ENCODE data around the gene SUPT5H. TPM values are rescaled to one million over a fixed set of nuclear protein-coding genes. Genes with fewer than 3 reads are reported as not detected.

The SUPT5H gene
- total and polyA plus RNA-seq, 2 of the 13 experiments (the other 11 are each of a cell fraction or from before 2014, with no cell fraction given) = 48.2 to 51.7 TPM

DNA sequence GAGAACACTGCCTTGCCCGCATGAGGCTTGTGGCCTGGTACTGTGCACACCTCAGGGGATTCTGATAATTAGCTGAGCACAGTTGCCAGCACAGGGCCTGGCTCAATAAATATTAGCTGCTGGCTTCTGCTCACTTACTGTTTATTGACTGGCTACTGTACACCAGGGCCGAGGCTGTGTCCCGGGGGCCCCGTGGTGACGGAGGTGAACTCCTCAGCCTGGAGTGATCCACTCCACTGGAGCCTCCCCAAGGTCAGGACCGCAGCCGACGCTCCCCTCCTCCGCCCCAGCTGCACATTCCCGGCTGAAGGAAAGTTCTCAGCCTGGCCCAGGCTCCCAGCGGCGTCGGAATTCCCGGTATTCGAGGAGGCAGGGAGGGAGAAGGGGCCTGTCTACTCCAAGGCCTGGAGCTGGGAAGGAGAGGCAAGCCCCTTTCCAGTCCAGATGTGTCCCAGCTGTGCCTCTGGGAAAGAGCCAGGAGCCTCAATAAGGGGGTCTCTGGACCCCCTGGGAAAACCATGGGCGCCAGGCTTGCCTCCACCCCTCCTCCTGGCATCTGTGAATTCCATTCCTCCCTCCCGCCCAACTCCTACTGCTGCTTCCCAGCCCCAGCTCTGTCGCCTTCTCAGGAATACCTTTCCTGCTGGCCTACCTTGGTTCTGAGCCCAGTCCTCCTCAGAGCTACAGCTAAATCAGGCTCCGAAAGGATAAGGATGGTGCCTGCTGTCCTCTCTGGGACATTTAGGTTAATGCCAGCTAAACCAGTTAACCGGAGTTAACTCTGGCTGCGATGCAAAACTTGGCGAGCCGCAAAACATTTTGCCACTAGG is 16.9 kb upstream of the SUPT5H start (continued):
- no peak for TF ChIP-seq MYPOP (CRISPR knock-in tag; IDR thresholded peaks at IDR 0.05)
- no peak for TF ChIP-seq FOXC1 (CRISPR knock-in tag; IDR thresholded peaks at IDR 0.05; ENCODE audit: borderline replicate concordance)
- TF ChIP-seq ZEB1 (IDR thresholded peaks at IDR 0.05; ENCODE audit: insufficient replicate concordance, low read depth) = no peak
- TF ChIP-seq, protein P1, sequence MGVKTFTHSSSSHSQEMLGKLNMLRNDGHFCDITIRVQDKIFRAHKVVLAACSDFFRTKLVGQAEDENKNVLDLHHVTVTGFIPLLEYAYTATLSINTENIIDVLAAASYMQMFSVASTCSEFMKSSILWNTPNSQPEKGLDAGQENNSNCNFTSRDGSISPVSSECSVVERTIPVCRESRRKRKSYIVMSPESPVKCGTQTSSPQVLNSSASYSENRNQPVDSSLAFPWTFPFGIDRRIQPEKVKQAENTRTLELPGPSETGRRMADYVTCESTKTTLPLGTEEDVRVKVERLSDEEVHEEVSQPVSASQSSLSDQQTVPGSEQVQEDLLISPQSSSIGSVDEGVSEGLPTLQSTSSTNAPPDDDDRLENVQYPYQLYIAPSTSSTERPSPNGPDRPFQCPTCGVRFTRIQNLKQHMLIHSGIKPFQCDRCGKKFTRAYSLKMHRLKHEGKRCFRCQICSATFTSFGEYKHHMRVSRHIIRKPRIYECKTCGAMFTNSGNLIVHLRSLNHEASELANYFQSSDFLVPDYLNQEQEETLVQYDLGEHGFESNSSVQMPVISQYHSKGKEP (CRISPR knock-in tag; IDR thresholded peaks at IDR 0.05) = no peak
- no peak for TF ChIP-seq ZNF556 (CRISPR knock-in tag; IDR thresholded peaks at IDR 0.05; ENCODE audit: borderline replicate concordance)
- no peak for TF ChIP-seq RNF2 (conservative IDR thresholded peaks at IDR 0.05; ENCODE audit: low read depth)
- TF ChIP-seq FOXK1 (CRISPR knock-in tag; IDR thresholded peaks at IDR 0.05; ENCODE audit: borderline replicate concordance, low read depth) = no peak
- TF ChIP-seq IKZF4 (CRISPR knock-in tag; IDR thresholded peaks at IDR 0.05; ENCODE audit: borderline replicate concordance, low read depth, not compliant biosample characterization) = no peak
- no peak for TF ChIP-seq POLR2AphosphoS5 (IDR thresholded peaks at IDR 0.05; ENCODE audit: low read depth, low read length)
- TF ChIP-seq, protein P2, sequence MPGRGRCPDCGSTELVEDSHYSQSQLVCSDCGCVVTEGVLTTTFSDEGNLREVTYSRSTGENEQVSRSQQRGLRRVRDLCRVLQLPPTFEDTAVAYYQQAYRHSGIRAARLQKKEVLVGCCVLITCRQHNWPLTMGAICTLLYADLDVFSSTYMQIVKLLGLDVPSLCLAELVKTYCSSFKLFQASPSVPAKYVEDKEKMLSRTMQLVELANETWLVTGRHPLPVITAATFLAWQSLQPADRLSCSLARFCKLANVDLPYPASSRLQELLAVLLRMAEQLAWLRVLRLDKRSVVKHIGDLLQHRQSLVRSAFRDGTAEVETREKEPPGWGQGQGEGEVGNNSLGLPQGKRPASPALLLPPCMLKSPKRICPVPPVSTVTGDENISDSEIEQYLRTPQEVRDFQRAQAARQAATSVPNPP (CRISPR knock-in tag; IDR thresholded peaks at IDR 0.05) = no peak
- TF ChIP-seq SP1 (IDR thresholded peaks at IDR 0.05) = no peak
- no peak for TF ChIP-seq SP1 (CRISPR knock-in tag; IDR thresholded peaks at IDR 0.05)
- TF ChIP-seq, protein P3, sequence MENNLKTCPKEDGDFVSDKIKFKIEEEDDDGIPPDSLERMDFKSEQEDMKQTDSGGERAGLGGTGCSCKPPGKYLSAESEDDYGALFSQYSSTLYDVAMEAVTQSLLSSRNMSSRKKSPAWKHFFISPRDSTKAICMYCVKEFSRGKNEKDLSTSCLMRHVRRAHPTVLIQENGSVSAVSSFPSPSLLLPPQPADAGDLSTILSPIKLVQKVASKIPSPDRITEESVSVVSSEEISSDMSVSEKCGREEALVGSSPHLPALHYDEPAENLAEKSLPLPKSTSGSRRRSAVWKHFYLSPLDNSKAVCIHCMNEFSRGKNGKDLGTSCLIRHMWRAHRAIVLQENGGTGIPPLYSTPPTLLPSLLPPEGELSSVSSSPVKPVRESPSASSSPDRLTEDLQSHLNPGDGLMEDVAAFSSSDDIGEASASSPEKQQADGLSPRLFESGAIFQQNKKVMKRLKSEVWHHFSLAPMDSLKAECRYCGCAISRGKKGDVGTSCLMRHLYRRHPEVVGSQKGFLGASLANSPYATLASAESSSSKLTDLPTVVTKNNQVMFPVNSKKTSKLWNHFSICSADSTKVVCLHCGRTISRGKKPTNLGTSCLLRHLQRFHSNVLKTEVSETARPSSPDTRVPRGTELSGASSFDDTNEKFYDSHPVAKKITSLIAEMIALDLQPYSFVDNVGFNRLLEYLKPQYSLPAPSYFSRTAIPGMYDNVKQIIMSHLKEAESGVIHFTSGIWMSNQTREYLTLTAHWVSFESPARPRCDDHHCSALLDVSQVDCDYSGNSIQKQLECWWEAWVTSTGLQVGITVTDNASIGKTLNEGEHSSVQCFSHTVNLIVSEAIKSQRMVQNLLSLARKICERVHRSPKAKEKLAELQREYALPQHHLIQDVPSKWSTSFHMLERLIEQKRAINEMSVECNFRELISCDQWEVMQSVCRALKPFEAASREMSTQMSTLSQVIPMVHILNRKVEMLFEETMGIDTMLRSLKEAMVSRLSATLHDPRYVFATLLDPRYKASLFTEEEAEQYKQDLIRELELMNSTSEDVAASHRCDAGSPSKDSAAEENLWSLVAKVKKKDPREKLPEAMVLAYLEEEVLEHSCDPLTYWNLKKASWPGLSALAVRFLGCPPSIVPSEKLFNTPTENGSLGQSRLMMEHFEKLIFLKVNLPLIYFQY (CRISPR knock-in tag; IDR thresholded peaks at IDR 0.05; ENCODE audit: borderline replicate concordance) = no peak
- TF ChIP-seq PCBP2 (optimal IDR thresholded peaks at IDR 0.05; ENCODE audit: low read depth, low read length, poor library complexity, severe bottlenecking) = no peak
- no peak for TF ChIP-seq HOXA9 (CRISPR knock-in tag; IDR thresholded peaks at IDR 0.05; ENCODE audit: borderline replicate concordance)
- TF ChIP-seq, protein P4, sequence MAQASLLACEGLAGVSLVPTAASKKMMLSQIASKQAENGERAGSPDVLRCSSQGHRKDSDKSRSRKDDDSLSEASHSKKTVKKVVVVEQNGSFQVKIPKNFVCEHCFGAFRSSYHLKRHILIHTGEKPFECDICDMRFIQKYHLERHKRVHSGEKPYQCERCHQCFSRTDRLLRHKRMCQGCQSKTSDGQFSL (CRISPR knock-in tag; IDR thresholded peaks at IDR 0.05) = no peak
- TF ChIP-seq, protein P5, sequence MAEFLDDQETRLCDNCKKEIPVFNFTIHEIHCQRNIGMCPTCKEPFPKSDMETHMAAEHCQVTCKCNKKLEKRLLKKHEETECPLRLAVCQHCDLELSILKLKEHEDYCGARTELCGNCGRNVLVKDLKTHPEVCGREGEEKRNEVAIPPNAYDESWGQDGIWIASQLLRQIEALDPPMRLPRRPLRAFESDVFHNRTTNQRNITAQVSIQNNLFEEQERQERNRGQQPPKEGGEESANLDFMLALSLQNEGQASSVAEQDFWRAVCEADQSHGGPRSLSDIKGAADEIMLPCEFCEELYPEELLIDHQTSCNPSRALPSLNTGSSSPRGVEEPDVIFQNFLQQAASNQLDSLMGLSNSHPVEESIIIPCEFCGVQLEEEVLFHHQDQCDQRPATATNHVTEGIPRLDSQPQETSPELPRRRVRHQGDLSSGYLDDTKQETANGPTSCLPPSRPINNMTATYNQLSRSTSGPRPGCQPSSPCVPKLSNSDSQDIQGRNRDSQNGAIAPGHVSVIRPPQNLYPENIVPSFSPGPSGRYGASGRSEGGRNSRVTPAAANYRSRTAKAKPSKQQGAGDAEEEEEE (CRISPR knock-in tag; IDR thresholded peaks at IDR 0.05; ENCODE audit: borderline replicate concordance) = no peak
- TF ChIP-seq ZNF724P (CRISPR knock-in tag; IDR thresholded peaks at IDR 0.05; ENCODE audit: borderline replicate concordance) = no peak
